CD14-positive monocyte (primary cell): ENCODE data around the gene BLM. TPM values are rescaled to one million over a fixed set of nuclear protein-coding genes. Genes with fewer than 3 reads are reported as not detected.

Experiments
- DNase-seq, 3 donors: peaks; one replicate each; pipeline ENCODE4 v3.0.0-alpha.2; 2011 to 2022
- H2AFZ ChIP-seq: 2 replicates; pipeline ENCODE4 v1.6.0; 2012; ENCODE audit warnings: mild to moderate bottlenecking, low read depth, low read length, inconsistent platforms; ENCODE audit not compliant: insufficient read depth, poor library complexity, severe bottlenecking
- H3K27ac ChIP-seq, 2 donors: 1 replicate in 1 of 2; 2 replicates in 1 of 2; pipeline ENCODE4 v1.5.1; 2012 to 2013; ENCODE audit warnings: low read length in 2 of 2, control low read depth in 1 of 2, inconsistent platforms in 1 of 2, low read depth in 1 of 2, mild to moderate bottlenecking in 1 of 2
- H3K27me3 ChIP-seq, 2 donors: one replicate each; pipeline versions ENCODE4 v1.6.0 to v1.6.1; 2011 to 2013; ENCODE audit warnings: low read length in 2 of 2; ENCODE audit not compliant: control insufficient read depth in 2 of 2, insufficient read depth in 2 of 2
- H3K36me3 ChIP-seq, 2 donors: replicated peaks in 1 of 2; 1 replicate in 1 of 2; 2 replicates in 1 of 2; pipeline versions ENCODE4 v1.5.1 to v1.6.1; 2012 to 2013; ENCODE audit warnings: low read length in 2 of 2, control low read depth in 1 of 2, inconsistent platforms in 1 of 2, mild to moderate bottlenecking in 1 of 2; ENCODE audit not compliant: insufficient read depth in 2 of 2, control insufficient read depth in 1 of 2
- H3K4me1 ChIP-seq, 2 donors: 1 replicate in 1 of 2; 2 replicates in 1 of 2; pipeline versions ENCODE4 v1.5.1 to v1.6.1; 2012 to 2013; ENCODE audit warnings: low read length in 2 of 2, control low read depth in 1 of 2, inconsistent platforms in 1 of 2, mild to moderate bottlenecking in 1 of 2, moderate library complexity in 1 of 2; ENCODE audit not compliant: insufficient read depth in 2 of 2, control insufficient read depth in 1 of 2
- H3K4me2 ChIP-seq: replicated peaks from 2 replicates; pipeline ENCODE3; 2012; ENCODE audit warnings: low read length, moderate library complexity, mild to moderate bottlenecking; ENCODE audit not compliant: poor library complexity, severe bottlenecking; ENCODE audit errors: extremely low read depth
- H3K4me3 ChIP-seq, 3 experiments: fragments of 200-600 bp in 1 of 3; sonication (generic) in 1 of 3; replicated peaks in 1 of 3; 1 replicate in 2 of 3; 2 replicates in 1 of 3; pipeline ENCODE4 v1.5.1; 2011 to 2013; ENCODE audit warnings: low read length in 3 of 3, mild to moderate bottlenecking in 3 of 3, control low read depth in 2 of 3, low read depth in 2 of 3, inconsistent platforms in 1 of 3, moderate library complexity in 1 of 3
- H3K79me2 ChIP-seq: 2 replicates; pipeline ENCODE4 v1.6.0; 2012; ENCODE audit warnings: mild to moderate bottlenecking, control low read depth, inconsistent platforms, low read length, moderate library complexity; ENCODE audit not compliant: insufficient read depth
- H3K9ac ChIP-seq: 2 replicates; pipeline ENCODE4 v1.6.0; 2017; ENCODE audit warnings: low read length, mild to moderate bottlenecking; ENCODE audit not compliant: insufficient read depth, poor library complexity, severe bottlenecking
- H3K9me3 ChIP-seq, 2 donors: replicated peaks in 1 of 2; 1 replicate in 1 of 2; 2 replicates in 1 of 2; pipeline versions ENCODE4 v1.5.1 to v1.6.1; 2012 to 2013; ENCODE audit warnings: low read length in 2 of 2, control low read depth in 1 of 2; ENCODE audit not compliant: control insufficient read depth in 1 of 2, insufficient read depth in 1 of 2
- H4K20me1 ChIP-seq: 2 replicates; pipeline ENCODE4 v1.6.0; 2012; ENCODE audit warnings: mild to moderate bottlenecking, low read length, control low read depth, moderate library complexity; ENCODE audit not compliant: insufficient read depth
- H3K27ac Mint-ChIP-seq, 7 donors: one replicate each; pipeline ENCODE4 v1.8.0; 2020; ENCODE audit warnings: mild to moderate bottlenecking in 7 of 7, mixed read lengths in 7 of 7, moderate library complexity in 6 of 7, inconsistent platforms in 2 of 7
- H3K27me3 Mint-ChIP-seq, 3 donors: one replicate each; pipeline ENCODE4 v1.8.0; 2021 to 2022; ENCODE audit warnings: low read depth in 3 of 3, mild to moderate bottlenecking in 3 of 3, mixed read lengths in 3 of 3, moderate library complexity in 3 of 3, inconsistent platforms in 1 of 3
- H3K36me3 Mint-ChIP-seq, 2 donors: one replicate each; pipeline ENCODE4 v1.8.0; 2020; ENCODE audit warnings: mixed read lengths in 2 of 2, inconsistent platforms in 1 of 2, mild to moderate bottlenecking in 1 of 2
- H3K4me1 Mint-ChIP-seq: one replicate; pipeline ENCODE4 v1.8.0; 2020; ENCODE audit warnings: mild to moderate bottlenecking, mixed read lengths
- H3K4me3 Mint-ChIP-seq, 2 donors: one replicate each; pipeline ENCODE4 v1.8.0; 2020; ENCODE audit warnings: mild to moderate bottlenecking in 2 of 2, mixed read lengths in 2 of 2, moderate library complexity in 1 of 2
- H3K9me3 Mint-ChIP-seq, 7 donors: one replicate each; pipeline ENCODE4 v1.8.0; 2020 to 2022; ENCODE audit warnings: mixed read lengths in 7 of 7, mild to moderate bottlenecking in 6 of 7, moderate library complexity in 6 of 7, inconsistent platforms in 2 of 7
- CTCF ChIP-seq: fragments of 200-600 bp; IDR thresholded peaks from one replicate; pipeline ENCODE4 v1.8.0; 2022; ENCODE audit warnings: antibody characterized with exemption, mild to moderate bottlenecking
- WGBS: methylation state at CpG from one replicate; pipeline ENCODE4 v1.1.5; 2013; ENCODE audit warnings: missing lambda C conversion rate; ENCODE audit not compliant: insufficient coverage; 5-methylcytosine and 5-hydroxymethylcytosine counted together
- intact Hi-C, 2 donors: fragments of 100-400 bp; cut with micrococcal nuclease; formaldehyde crosslinking; loops; one replicate each; pipeline versions ENCODE4 v1.15.0 to v1.15.1; 2023
- polyA plus RNA-seq, 3 donors: library from polyadenylated mRNA; depleted of rRNA in 1 of 3; unstranded in 2 of 3; stranded (reverse) in 1 of 3; fragments of 300-500 nt in 2 of 3; fragments of >200 nt in 1 of 3; fragmentation: Illumina TruSeq in 2 of 3; gene quantifications; 1 replicate in 2 of 3; 2 replicates in 1 of 3; pipeline ENCODE4 v1.2.3, GENCODE V29; 2012 to 2021

BLM gene
- polyA plus RNA-seq, 3 donors: 0.69 to 2.3 (median 1.2) TPM

GRCh38 chr15:90708516-90708915 lies 8.6 kb upstream of the BLM start:
- H3K4me1 Mint-ChIP-seq: peaks cover 15% of the 10 kb centered on the region
- H3K27ac Mint-ChIP-seq: no peak overlapping the region

GRCh38 chr15:90709278-90709677 lies 7.9 kb upstream of the BLM start:
- H3K4me1 Mint-ChIP-seq: peaks cover 15% of the 10 kb centered on the region
- Histone ChIP-seq H3K36me3 (no peaks in the 10 kb centered on the region), H4K20me1 (no peaks in the 10 kb centered on the region), H2AFZ (no peak overlapping the region), H3K9ac (no peak overlapping the region), H3K4me2 (no peak overlapping the region), H3K27me3 (no peaks in the 10 kb centered on the region), H3K27ac (no peak overlapping the region), H3K9me3 (no peaks in the 10 kb centered on the region), H3K79me2 (no peaks in the 10 kb centered on the region), H3K4me1 (peaks cover 15 to 17% of the 10 kb centered on the region in 2 donors), H3K4me3 (no peak overlapping the region)
- TF ChIP-seq CTCF: no peak
- no peaks in the 10 kb centered on the region for H3K9me3 Mint-ChIP-seq
- no peak for DNase-seq
- intact Hi-C loops: no loop called here
- WGBS: no CpG with 5 or more reads among the region's 3 CpGs
- peaks cover 8 to 11% of the 10 kb centered on the region in 2 donors for H3K36me3 Mint-ChIP-seq
- no peak overlapping the region for H3K27ac Mint-ChIP-seq
- peaks cover 0 to 2% (median 0%) of the 10 kb centered on the region in 3 donors for H3K27me3 Mint-ChIP-seq
- no peak overlapping the region for H3K4me3 Mint-ChIP-seq

More at GRCh38 chr15:90708516-90708915, 8.6 kb upstream of the BLM start:
- no peaks in the 10 kb centered on the region for H3K27me3 ChIP-seq
- 100% methylated on average over 1 of the region's 1 CpG for WGBS
- peaks cover 15 to 17% of the 10 kb centered on the region in 2 donors for H3K4me1 ChIP-seq
- H3K4me2 ChIP-seq: no peak overlapping the region
- DNase-seq: no peak
- intact Hi-C loops: no loop called here
- no peak overlapping the region for H3K4me3 ChIP-seq
- no peaks in the 10 kb centered on the region for H4K20me1 ChIP-seq
- H3K27me3 Mint-ChIP-seq: peaks cover 0 to 2% (median 0%) of the 10 kb centered on the region in 3 donors
- H3K79me2 ChIP-seq: no peaks in the 10 kb centered on the region
- H3K9me3 Mint-ChIP-seq: peaks cover 0 to 2% (median 0%) of the 10 kb centered on the region in 7 donors
- no peak overlapping the region for H3K4me3 Mint-ChIP-seq
- H3K9me3 ChIP-seq: no peaks in the 10 kb centered on the region
- no peaks in the 10 kb centered on the region for H3K36me3 ChIP-seq
- no peak overlapping the region for H2AFZ ChIP-seq
- TF ChIP-seq CTCF: no peak
- H3K9ac ChIP-seq: no peak overlapping the region
- H3K36me3 Mint-ChIP-seq: peaks cover 9 to 12% of the 10 kb centered on the region in 2 donors
- no peak overlapping the region for H3K27ac ChIP-seq
